ENCODE measurements around the gene INMT. TPM values are rescaled to one million over a fixed set of nuclear protein-coding genes. Genes with fewer than 3 reads are reported as not detected.

The INMT gene
- polyA plus RNA-seq, 3 donors, result 2.1 to 191 (median 4.8) TPM

GRCh38 chr7:30726296-30727006 lies 25.5 kb upstream of the INMT start:
- H3K27ac ChIP-seq (ENCODE audit: low read depth, low read length), result no peak overlapping the region
- WGBS, 3 donors, result 95 to 98% (median 97%) methylated on average over 7 of the region's 7 CpGs

- H3K27ac ChIP-seq (ENCODE audit: low read depth, low read length), result no peak overlapping the region
- 50 to 76% (median 54%) methylated on average over 8 of the region's 8 CpGs for WGBS, 3 donors
Observed at GRCh38 chr7:30727061-30727945, 24.6 kb upstream of the INMT start.

- 74 to 88% (median 80%) methylated on average over 6 of the region's 6 CpGs for WGBS, 3 donors
- no peak overlapping the region for H3K27ac ChIP-seq (ENCODE audit: low read depth, low read length)
Observed at GRCh38 chr7:30728591-30729100, 23.3 kb upstream of the INMT start.

GRCh38 chr7:30729642-30730041 lies 22.3 kb upstream of the INMT start:
- WGBS, 3 donors, result 55 to 69% (median 64%) methylated on average over 2 of the region's 2 CpGs
- H3K27ac ChIP-seq (ENCODE audit: low read depth, low read length), result no peak overlapping the region

- no peak overlapping the region for H3K27ac ChIP-seq (ENCODE audit: low read depth, low read length)
- 90 to 99% (median 91%) methylated on average over 2 of the region's 2 CpGs for WGBS, 3 donors
Observed at GRCh38 chr7:30730097-30730496, 21.8 kb upstream of the INMT start.

GRCh38 chr7:30730996-30731395 lies 20.9 kb upstream of the INMT start:
- 84 to 87% (median 85%) methylated on average over 4 of the region's 4 CpGs for WGBS, 3 donors
- no peak overlapping the region for H3K27ac ChIP-seq (ENCODE audit: low read depth, low read length)

- WGBS, 3 donors, result 46 to 72% (median 47%) methylated on average over 11 of the region's 11 CpGs
- H3K27ac ChIP-seq (ENCODE audit: low read depth, low read length), result no peak overlapping the region
Observed at GRCh38 chr7:30731581-30731980, 20.4 kb upstream of the INMT start.

- 88 to 94% (median 90%) methylated on average over 12 of the region's 12 CpGs for WGBS, 3 donors
- no peak overlapping the region for H3K27ac ChIP-seq (ENCODE audit: low read depth, low read length)
Observed at GRCh38 chr7:30732606-30733005, 19.3 kb upstream of the INMT start.

GRCh38 chr7:30733216-30733615 lies 18.7 kb upstream of the INMT start:
- WGBS, 3 donors, result 96 to 98% (median 96%) methylated on average over 6 of the region's 6 CpGs
- no peak overlapping the region for H3K27ac ChIP-seq (ENCODE audit: low read depth, low read length)

GRCh38 chr7:30733691-30734090 lies 18.2 kb upstream of the INMT start:
- WGBS, 3 donors, result 93 to 94% (median 93%) methylated on average over 5 to 11 of the region's 11 CpGs
- no peak overlapping the region for H3K27ac ChIP-seq (ENCODE audit: low read depth, low read length)

- WGBS, 3 donors, result 87 to 92% (median 90%) methylated on average over 7 of the region's 7 CpGs
- no peak overlapping the region for H3K27ac ChIP-seq (ENCODE audit: low read depth, low read length)
Observed at GRCh38 chr7:30734497-30734896, 17.4 kb upstream of the INMT start.

GRCh38 chr7:30735631-30736030 lies 16.3 kb upstream of the INMT start:
- no peak overlapping the region for H3K27ac ChIP-seq (ENCODE audit: low read depth, low read length)
- 94 to 98% (median 95%) methylated on average over 3 of the region's 3 CpGs for WGBS, 3 donors

- WGBS, 3 donors, result 83 to 88% (median 86%) methylated on average over 4 of the region's 4 CpGs
- no peak overlapping the region for H3K27ac ChIP-seq (ENCODE audit: low read depth, low read length)
Observed at GRCh38 chr7:30736291-30736690, 15.6 kb upstream of the INMT start.

- WGBS, 3 donors, result 86 to 90% (median 89%) methylated on average over 6 of the region's 6 CpGs
Observed at GRCh38 chr7:30738026-30738915, 13.7 kb upstream of the INMT start.

GRCh38 chr7:30739691-30740090 lies 12.2 kb upstream of the INMT start:
- no peak overlapping the region for H3K27ac ChIP-seq (ENCODE audit: low read depth, low read length)
- WGBS, 3 donors, result 88 to 95% (median 90%) methylated on average over 2 of the region's 2 CpGs

More at GRCh38 chr7:30738026-30738915, 13.7 kb upstream of the INMT start:
- no peak overlapping the region for H3K27ac ChIP-seq (ENCODE audit: low read depth, low read length)

GRCh38 chr7:30740417-30741181 lies 11.3 kb upstream of the INMT start:
- 33 to 43% (median 38%) methylated on average over 14 of the region's 14 CpGs for WGBS, 3 donors
- no peak overlapping the region for H3K27ac ChIP-seq (ENCODE audit: low read depth, low read length)

GRCh38 chr7:30741289-30741688 lies 10.6 kb upstream of the INMT start:
- 83 to 91% (median 91%) methylated on average over 8 of the region's 8 CpGs for WGBS, 3 donors

More at GRCh38 chr7:30741289-30741688, 10.6 kb upstream of the INMT start:
- H3K27ac ChIP-seq (ENCODE audit: low read depth, low read length), result no peak overlapping the region
